Parathyroid adenoma (tissue), 2 donors: Measurements from ENCODE around the gene ANKS6.
A peak's percentile ranks its signal among the peaks of the same experiment; 100 is the strongest.

Experiments used
- H2AFZ ChIP-seq: fragments of 300-600 bp; sonication (generic); one replicate; pipeline ENCODE4 v1.7.0; 2017; ENCODE audit warnings: antibody characterized with exemption, mild to moderate bottlenecking
- H3K27ac ChIP-seq: fragments of 300-600 bp; sonication (generic); one replicate; pipeline ENCODE4 v1.7.0; 2017
- H3K27me3 ChIP-seq: fragments of 300-600 bp; sonication (generic); one replicate; pipeline ENCODE4 v1.7.0; 2017; ENCODE audit warnings: low read length; ENCODE audit not compliant: control insufficient read depth, insufficient read depth
- H3K36me3 ChIP-seq: fragments of 300-600 bp; sonication (generic); one replicate; pipeline ENCODE4 v1.7.0; 2017; ENCODE audit warnings: low read length; ENCODE audit not compliant: control insufficient read depth, insufficient read depth
- H3K4me1 ChIP-seq: fragments of 300-600 bp; sonication (generic); one replicate; pipeline ENCODE4 v1.7.0; 2017; ENCODE audit warnings: control low read depth
- H3K4me2 ChIP-seq: fragments of 300-600 bp; sonication (generic); one replicate; pipeline ENCODE4 v1.7.0; 2017; ENCODE audit warnings: low read length
- H3K4me3 ChIP-seq: fragments of 300-600 bp; sonication (generic); one replicate; pipeline ENCODE4 v1.7.0; 2017; ENCODE audit warnings: low read depth, low read length
- H3K79me2 ChIP-seq: fragments of 300-600 bp; sonication (generic); one replicate; pipeline ENCODE4 v1.7.0; 2017; ENCODE audit warnings: control low read depth
- H3K9ac ChIP-seq: fragments of 300-600 bp; sonication (generic); one replicate; pipeline ENCODE4 v1.7.0; 2017; ENCODE audit warnings: mild to moderate bottlenecking
- H3K9me3 ChIP-seq: fragments of 300-600 bp; sonication (generic); one replicate; pipeline ENCODE4 v1.7.0; 2017; ENCODE audit warnings: low read length; ENCODE audit not compliant: control insufficient read depth
- TF ChIP-seq, protein P1 (sequence below): fragments of 300-600 bp; sonication (generic); IDR thresholded peaks from one replicate; pipeline ENCODE4 v1.7.0; 2017; ENCODE audit warnings: antibody characterized with exemption, mild to moderate bottlenecking
- donor health status: primary hyperparathyroidism.

The ANKS6 gene

DNA sequence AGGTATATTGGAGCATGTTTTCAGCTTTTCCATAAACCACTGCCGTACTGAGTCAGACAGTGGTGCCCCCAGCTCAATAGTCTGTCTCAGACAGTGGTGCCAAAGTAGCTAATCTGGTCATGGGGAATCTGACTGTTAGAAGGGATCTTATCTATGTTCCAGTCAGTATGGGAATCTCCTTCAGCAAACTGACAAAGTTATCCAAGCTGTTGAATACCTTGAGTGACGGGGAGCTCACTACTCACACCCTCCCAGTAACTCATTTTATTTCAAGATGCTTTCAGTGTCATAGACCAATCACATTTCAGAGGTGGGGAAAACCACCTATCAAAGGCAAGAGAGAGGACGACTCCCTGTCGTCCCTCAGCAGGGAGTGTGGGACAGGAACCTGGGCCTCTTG lies 18.7 kb downstream of the ANKS6 start:
- H3K4me1 ChIP-seq: no peaks in the 10 kb centered on the region
- no peak overlapping the region for H3K27ac ChIP-seq

DNA sequence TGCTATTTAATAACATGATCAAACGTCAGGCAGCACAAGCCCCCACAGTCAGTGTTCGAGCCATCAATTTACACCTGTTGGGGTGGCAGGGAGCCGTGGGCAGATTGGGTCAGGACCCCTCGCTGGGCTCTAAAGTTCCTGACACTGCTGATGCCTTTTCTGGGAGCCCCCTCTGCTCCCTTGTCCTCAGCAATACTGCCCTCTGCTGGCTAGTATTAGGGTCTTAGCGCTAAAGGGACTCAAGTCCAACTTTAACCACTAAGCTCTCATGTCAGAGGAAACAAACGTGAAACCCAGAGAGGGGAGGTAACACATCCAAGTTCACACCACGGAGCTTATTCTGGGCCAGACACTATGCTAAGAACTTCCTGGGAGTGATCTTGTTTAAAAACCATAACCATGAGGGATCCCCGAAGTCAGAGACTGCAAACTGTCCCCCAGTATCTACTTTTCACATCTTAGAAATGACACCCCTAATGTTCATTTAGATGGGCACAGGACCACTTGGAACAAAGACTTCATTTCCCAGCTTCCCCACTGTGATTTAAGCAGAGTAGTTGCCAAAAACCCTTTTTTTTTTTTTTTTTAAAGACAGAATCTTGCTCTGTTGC lies 20.4 kb downstream of the ANKS6 start:
- Histone ChIP-seq H3K4me3 (no peak overlapping the region), H3K4me2 (no peak overlapping the region), H3K27ac (no peak overlapping the region), H3K9me3 (no peaks in the 10 kb centered on the region), H3K9ac (no peak overlapping the region), H3K4me1 (no peaks in the 10 kb centered on the region), H2AFZ (no peak overlapping the region), H3K36me3 (no peaks in the 10 kb centered on the region), H3K79me2 (no peaks in the 10 kb centered on the region), H3K27me3 (no peaks in the 10 kb centered on the region)
- TF ChIP-seq, protein P1, sequence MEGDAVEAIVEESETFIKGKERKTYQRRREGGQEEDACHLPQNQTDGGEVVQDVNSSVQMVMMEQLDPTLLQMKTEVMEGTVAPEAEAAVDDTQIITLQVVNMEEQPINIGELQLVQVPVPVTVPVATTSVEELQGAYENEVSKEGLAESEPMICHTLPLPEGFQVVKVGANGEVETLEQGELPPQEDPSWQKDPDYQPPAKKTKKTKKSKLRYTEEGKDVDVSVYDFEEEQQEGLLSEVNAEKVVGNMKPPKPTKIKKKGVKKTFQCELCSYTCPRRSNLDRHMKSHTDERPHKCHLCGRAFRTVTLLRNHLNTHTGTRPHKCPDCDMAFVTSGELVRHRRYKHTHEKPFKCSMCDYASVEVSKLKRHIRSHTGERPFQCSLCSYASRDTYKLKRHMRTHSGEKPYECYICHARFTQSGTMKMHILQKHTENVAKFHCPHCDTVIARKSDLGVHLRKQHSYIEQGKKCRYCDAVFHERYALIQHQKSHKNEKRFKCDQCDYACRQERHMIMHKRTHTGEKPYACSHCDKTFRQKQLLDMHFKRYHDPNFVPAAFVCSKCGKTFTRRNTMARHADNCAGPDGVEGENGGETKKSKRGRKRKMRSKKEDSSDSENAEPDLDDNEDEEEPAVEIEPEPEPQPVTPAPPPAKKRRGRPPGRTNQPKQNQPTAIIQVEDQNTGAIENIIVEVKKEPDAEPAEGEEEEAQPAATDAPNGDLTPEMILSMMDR: peak; percentile 44

More for the DNA sequence above, 18.7 kb downstream of the ANKS6 start:
- TF ChIP-seq, protein P1: no peak
- Histone ChIP-seq H3K36me3 (no peaks in the 10 kb centered on the region), H3K79me2 (no peaks in the 10 kb centered on the region), H3K9me3 (no peaks in the 10 kb centered on the region), H3K27me3 (no peaks in the 10 kb centered on the region), H2AFZ (no peak overlapping the region), H3K9ac (no peak overlapping the region), H3K4me2 (no peak overlapping the region), H3K4me3 (no peak overlapping the region)

GRCh38 chr9:98774746-98775145 lies 21.6 kb downstream of the ANKS6 start:
- no peak overlapping the region for H3K9ac ChIP-seq
- H3K27ac ChIP-seq: no peak overlapping the region
- no peaks in the 10 kb centered on the region for H3K79me2 ChIP-seq
- H3K9me3 ChIP-seq: no peaks in the 10 kb centered on the region
- no peak overlapping the region for H3K4me3 ChIP-seq
- no peak overlapping the region for H2AFZ ChIP-seq
- no peaks in the 10 kb centered on the region for H3K27me3 ChIP-seq
- H3K4me2 ChIP-seq: no peak overlapping the region
- no peaks in the 10 kb centered on the region for H3K4me1 ChIP-seq
- TF ChIP-seq, protein P1: no peak
- no peaks in the 10 kb centered on the region for H3K36me3 ChIP-seq

GRCh38 chr9:98773721-98774120 lies 22.6 kb downstream of the ANKS6 start:
- Histone ChIP-seq H3K27ac (no peak overlapping the region), H3K4me3 (no peak overlapping the region), H3K9ac (no peak overlapping the region), H3K27me3 (no peaks in the 10 kb centered on the region), H3K36me3 (no peaks in the 10 kb centered on the region), H3K4me2 (no peak overlapping the region), H3K79me2 (no peaks in the 10 kb centered on the region), H2AFZ (no peak overlapping the region), H3K4me1 (no peaks in the 10 kb centered on the region), H3K9me3 (no peaks in the 10 kb centered on the region)
- TF ChIP-seq, protein P1: no peak
